NCI-H146 (cell line): ENCODE results near the gene TMEM37.
A peak's percentile ranks its signal among the peaks of the same experiment; 100 is the strongest.

ENCODE experiments used
- DNase-seq: peaks from one replicate; lab custom pipeline; 2025; lab: John Stamatoyannopoulos, UW

The TMEM37 gene

GRCh38 chr2:119433636-119434327 lies 2.1 kb downstream of the TMEM37 start:
- no peak for DNase-seq

- no peak for DNase-seq
These were observed 3.0 kb downstream of the TMEM37 start for GRCh38 chr2:119434664-119435063.

DNA sequence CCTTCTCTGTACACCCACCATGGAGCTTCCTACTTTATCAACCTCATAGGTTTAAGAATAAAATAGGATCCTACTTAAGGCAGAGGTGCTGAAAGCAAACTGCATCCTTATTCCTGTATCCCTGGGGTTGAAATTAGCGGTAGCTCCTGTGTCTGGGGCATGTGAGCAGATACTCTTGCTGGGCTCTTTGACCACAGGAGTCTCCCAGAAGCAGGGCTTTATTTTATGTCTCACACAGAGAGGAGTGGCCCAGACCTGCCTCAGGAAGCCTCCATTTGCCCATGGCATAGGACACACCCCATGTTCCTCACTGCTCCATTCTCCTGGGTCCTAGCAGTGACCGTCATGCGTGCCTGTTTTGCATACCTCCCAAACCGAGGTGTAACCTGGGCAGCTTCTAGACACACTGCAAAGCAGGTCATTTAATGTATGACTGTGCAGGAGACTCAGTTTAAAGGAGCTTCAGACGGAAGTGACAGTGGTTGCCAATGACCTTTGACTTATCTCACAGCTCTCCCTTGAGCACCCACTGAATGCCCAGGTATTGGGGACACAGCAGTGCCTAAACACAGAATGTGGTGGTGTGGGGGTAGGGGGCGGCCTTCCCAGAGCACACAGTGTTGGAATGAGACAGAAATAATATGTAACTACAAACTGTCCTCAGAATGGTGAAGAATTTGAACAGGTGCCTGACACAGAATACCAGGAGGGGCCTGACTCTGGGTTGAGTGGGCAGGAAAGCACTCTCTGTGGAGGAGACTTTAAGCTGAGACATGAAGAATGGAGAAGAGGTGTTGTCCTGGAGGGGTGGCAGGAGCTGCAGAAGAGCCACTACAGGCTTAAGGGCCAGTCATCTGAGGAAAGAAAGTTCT lies 3.7 kb downstream of the TMEM37 start:
- DNase-seq, result no peak

GRCh38 chr2:119435953-119436297 lies 4.3 kb downstream of the TMEM37 start:
- DNase-seq, result no peak

- DNase-seq, result no peak
These were observed 5.5 kb downstream of the TMEM37 start for GRCh38 chr2:119436993-119437772.

DNA sequence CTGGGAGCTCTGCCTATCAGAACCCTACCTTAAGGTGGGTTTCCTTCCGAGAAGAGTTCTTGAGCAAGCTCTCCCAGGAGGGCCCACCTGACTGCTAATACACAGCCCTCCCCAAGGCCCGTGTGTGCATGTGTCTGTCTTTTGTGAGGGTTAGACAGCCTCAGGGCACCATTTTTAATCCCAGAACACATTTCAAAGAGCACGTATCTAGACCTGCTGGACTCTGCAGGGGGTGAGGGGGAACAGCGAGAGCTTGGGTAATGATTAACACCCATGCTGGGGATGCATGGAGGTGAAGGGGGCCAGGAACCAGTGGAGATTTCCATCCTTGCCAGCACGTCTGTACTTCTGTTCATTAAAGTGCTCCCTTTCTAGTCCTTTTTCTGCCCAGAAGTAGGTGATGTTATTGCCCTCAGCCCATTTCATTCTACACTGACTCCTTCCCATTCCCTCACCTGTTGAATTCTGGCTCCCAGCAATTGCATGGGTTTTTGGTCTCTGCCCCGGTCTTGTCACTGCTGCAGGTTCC lies 6.5 kb downstream of the TMEM37 start:
- no peak for DNase-seq

DNA sequence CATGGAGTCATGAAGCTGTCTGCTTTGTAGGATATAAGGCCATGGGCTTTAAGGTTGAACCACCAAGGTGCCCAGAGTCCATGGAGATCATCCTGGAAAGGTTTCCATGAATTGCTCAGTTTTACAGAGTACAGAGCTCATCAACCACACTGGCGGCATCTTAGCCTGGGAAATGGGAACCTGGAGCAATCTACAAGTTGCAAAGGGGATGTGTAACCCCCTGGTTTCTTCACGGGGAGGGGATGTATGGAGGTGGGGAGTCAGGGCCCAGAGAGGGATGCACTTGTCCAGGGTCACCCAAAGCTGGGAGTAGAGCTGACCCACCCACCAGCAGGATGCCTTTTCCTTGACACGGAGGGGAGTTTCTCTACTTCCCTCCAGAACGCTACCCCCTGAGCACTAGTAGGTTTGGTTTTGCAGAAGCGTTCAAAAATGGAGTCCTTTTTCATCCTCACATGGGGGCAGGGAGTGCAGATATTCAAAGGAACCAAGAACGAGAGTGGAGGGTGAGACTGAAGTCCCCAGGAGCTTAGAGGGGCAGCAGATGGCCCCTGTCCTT lies 7.2 kb downstream of the TMEM37 start:
- no peak for DNase-seq

DNA sequence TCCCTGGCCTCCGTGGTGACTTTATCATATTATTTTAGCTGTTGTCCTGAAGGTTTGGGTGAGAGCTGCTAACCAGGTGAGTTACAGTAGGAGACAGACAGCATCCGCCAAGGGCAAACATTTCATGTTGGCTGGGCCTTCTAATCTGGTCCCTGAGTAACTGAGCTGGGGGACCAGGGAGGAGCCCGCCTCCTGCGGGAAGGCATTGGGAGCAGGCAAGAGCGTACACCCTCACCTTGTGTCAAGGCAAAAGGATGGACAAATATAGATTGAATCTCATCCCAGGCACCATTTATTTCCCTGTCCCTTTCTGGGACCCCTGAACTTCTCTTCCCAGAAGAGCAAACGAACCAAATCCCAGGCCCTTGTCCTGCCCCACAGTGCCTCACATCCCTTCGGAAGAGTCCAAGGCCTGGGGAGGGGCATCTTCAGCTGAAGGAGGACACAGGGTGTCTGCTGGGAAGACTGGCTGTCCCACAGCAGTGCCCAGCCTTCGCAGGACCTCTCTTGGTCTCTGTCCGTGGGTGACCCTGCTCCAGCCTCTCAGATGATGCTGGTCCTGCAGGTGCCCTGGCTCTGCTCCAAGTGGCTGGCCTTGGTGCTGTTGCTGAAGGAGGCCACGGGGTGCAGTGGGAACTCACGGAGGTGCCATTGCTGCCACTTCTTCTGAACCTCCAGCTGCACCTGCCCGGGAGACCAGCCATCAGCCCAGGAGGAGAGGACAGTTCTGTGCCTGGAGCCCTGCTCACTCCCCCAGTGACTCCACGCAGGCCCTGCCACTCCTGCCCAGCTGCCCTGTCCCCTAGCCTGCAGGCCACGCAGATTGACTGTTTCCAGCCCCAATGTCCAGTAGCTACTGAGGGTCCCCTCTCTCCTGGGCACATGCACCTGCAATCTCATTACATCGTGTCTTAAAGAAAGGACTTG lies 8.2 kb downstream of the TMEM37 start:
- no peak for DNase-seq

DNA sequence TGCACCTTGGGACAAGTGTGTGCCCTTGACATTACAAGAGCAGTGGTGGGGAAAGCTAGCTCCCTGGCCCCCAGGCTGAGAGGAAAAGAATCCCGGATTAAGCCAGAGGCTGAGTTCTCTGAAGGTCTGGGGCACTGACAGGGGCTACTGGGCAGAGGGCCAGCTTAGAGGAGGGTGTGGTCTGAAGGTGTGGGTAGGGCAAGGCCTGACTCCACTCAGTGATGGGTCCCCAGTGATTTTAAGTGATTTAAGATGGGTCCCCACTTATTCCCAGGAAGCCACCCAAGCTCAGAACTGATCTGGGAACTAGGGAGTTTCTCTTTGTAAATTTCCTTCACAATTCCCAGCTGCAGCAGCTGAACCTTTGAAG lies 8.8 kb downstream of the TMEM37 start:
- DNase-seq, result no peak

GRCh38 chr2:119440873-119441272 lies 9.2 kb downstream of the TMEM37 start:
- DNase-seq, result no peak

GRCh38 chr2:119441376-119442225 lies 9.9 kb downstream of the TMEM37 start:
- DNase-seq, result peak; percentile 5

DNA sequence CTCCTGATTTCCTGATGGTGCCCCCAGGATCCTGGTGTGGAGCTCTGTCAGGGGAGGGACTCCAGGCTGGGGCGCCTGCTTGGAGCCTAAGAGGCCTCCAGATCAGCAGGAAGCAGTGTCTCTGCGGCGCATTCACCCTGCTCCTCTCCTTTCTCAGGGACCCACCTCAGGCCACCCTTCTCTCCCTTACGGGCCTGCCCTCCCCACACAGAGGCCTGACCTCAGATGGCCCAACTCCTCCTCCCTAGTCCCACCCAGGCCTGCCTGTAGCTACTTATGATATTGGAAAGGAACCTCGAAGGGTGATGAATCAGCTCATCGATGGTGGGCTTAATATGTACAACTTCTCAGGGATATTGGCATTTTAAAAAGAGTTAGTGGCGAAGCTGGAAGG lies 10.6 kb downstream of the TMEM37 start:
- no peak for DNase-seq

- no peak for DNase-seq
These were observed 11.2 kb downstream of the TMEM37 start for GRCh38 chr2:119442850-119443249.

DNA sequence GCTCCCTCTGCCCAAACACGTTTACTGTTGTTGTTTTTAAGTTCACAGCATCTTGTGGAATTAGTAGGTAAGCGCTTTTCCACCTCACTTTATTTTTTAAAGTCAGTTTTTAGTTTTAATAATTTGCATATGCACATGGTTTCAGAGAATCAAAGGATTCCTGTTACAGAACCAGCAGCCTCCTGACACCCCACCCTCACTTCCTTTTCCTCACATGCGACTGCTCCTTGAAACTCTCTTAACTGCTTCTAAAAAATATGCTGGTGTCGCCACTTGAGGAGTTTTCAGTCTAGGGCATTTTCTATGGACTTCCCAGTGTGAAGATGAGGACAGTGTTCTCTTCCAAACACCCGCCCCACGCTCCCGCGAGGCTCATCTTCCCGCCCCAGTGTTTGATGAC lies 14.4 kb downstream of the TMEM37 start:
- no peak for DNase-seq

DNA sequence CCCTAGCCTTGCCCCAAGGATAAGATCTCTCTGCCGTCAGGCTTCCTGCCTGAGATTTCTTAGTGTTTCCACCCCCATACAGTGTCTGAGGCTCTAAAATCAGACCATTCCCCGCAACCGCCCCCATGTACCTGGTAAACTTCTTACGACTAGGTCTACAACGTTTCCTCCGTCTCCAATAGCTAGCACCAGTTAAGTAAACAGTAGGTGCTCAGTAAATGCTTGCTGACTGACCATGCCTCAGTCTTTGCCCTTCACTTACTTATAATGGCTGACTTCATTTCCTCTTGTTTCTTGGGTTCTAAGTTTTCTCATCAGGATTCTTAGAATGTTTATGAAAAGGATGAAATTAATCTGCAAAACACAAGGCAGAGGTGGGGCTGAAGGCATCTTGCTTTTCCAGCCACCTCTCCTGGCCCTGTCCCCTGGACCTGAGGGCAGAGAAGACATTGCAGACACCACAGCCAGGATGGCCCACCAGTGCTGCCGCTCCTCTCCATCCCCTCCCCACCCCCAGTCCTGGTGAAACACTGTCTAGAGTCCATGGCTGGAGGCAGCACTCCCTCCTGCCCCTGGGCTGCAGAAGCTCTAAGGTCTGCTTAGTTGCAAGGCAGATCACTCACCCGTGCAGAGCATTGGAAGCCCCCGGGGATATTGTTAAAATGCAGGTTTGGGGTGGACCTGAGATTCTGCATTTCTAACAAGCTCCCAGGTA lies 16.9 kb downstream of the TMEM37 start:
- DNase-seq, result no peak

- no peak for DNase-seq
These were observed 17.9 kb downstream of the TMEM37 start for GRCh38 chr2:119449521-119449920.

GRCh38 chr2:119451336-119452050 lies 19.8 kb downstream of the TMEM37 start:
- no peak for DNase-seq

- no peak for DNase-seq
These were observed 22.4 kb downstream of the TMEM37 start for GRCh38 chr2:119453972-119454593.
